K562 treated with DMSO at 1 percent for 12 hours (cell line): ENCODE results near the gene FAM193A. TPM values are rescaled to one million over a fixed set of nuclear protein-coding genes. Genes with fewer than 3 reads are reported as not detected.

Source experiments
- total RNA-seq: library from RNA; unstranded; fragments of 300-600 nt; gene quantifications from 2 replicates; pipeline ENCODE4 v1.2.3, GENCODE V29; 2022; ENCODE audit not compliant: insufficient read depth

Gene FAM193A, protein sequence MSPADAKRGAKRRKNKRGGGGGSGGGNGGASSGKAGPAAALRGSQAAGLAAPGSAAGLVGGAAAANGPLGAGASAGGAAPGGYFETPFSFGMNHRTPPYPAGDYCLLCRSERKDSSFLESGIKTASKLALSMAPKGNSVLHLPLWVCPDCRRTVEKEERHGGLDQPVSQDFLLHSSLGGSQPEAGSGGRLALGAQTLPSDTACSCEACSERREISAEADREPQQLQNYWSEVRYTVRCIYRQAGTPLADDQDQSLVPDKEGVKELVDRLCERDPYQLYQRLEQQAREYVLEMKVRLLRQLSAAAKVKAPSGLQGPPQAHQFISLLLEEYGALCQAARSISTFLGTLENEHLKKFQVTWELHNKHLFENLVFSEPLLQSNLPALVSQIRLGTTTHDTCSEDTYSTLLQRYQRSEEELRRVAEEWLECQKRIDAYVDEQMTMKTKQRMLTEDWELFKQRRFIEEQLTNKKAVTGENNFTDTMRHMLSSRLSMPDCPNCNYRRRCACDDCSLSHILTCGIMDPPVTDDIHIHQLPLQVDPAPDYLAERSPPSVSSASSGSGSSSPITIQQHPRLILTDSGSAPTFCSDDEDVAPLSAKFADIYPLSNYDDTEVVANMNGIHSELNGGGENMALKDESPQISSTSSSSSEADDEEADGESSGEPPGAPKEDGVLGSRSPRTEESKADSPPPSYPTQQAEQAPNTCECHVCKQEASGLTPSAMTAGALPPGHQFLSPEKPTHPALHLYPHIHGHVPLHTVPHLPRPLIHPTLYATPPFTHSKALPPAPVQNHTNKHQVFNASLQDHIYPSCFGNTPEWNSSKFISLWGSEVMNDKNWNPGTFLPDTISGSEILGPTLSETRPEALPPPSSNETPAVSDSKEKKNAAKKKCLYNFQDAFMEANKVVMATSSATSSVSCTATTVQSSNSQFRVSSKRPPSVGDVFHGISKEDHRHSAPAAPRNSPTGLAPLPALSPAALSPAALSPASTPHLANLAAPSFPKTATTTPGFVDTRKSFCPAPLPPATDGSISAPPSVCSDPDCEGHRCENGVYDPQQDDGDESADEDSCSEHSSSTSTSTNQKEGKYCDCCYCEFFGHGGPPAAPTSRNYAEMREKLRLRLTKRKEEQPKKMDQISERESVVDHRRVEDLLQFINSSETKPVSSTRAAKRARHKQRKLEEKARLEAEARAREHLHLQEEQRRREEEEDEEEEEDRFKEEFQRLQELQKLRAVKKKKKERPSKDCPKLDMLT (N-terminal part only)
- total RNA-seq = 5.6 and 23.5 TPM in 2 replicates

GRCh38 chr4:2536193-2537010, at the start of gene FAM193A:
FAM193A (plus strand) TSS chr4:2536647; CDS start chr4:2536916, 269 bp downstream.

GRCh38 chr4:2755821-2756690, 219.6 kb downstream of the FAM193A start, which contains the start of gene TNIP2:
TNIP2 (minus strand) TSS chr4:2756336; CDS start chr4:2756289, 47 bp downstream.

Other genes starting within 250 kb of the FAM193A start
- 9.2 and 15.7 TPM in 2 replicates for gene ZFYVE28, start 118.0 kb upstream of the FAM193A start, total RNA-seq
- gene CFAP99, start 117.7 kb upstream of the FAM193A start, total RNA-seq = not detected in 2 replicates
- 18.7 and 39.3 TPM in 2 replicates for gene RNF4, start 67.5 kb upstream of the FAM193A start, total RNA-seq
- gene TNIP2, start 219.7 kb downstream of the FAM193A start, total RNA-seq = 36.2 and 40.4 TPM in 2 replicates